Fibroblast of skin of abdomen (primary cell): ENCODE results near the gene ANXA11.

Experiments used
- DNase-seq: peaks from one replicate; pipeline ENCODE4 v3.0.0-alpha.2; 2013

Gene ANXA11

GRCh38 chr10:80165173-80165572 lies 40.2 kb downstream of the ANXA11 start:
- DNase-seq: no peak

GRCh38 chr10:80164596-80164995 lies 40.7 kb downstream of the ANXA11 start:
- no peak for DNase-seq

- DNase-seq: peak; percentile 31
Observed at GRCh38 chr10:80163741-80164341, 41.5 kb downstream of the ANXA11 start.

- DNase-seq: peak; percentile 31
Observed at GRCh38 chr10:80161321-80162083, 43.8 kb downstream of the ANXA11 start.

- DNase-seq: no peak
Observed at GRCh38 chr10:80160361-80161320, 44.7 kb downstream of the ANXA11 start.

GRCh38 chr10:80159166-80159873 lies 46.0 kb downstream of the ANXA11 start:
- no peak for DNase-seq

- peak; percentile 99 for DNase-seq
Observed at GRCh38 chr10:80158598-80159127, 46.7 kb downstream of the ANXA11 start.

- no peak for DNase-seq
Observed at GRCh38 chr10:80158126-80158525, 47.2 kb downstream of the ANXA11 start.

- DNase-seq: no peak
Observed at GRCh38 chr10:80157561-80157960, 47.8 kb downstream of the ANXA11 start.

GRCh38 chr10:80156216-80156615 lies 49.1 kb downstream of the ANXA11 start:
- peak; percentile 34 for DNase-seq

- no peak for DNase-seq
Observed at GRCh38 chr10:80155696-80156215, 49.6 kb downstream of the ANXA11 start.

GRCh38 chr10:80154978-80155695 lies 50.2 kb downstream of the ANXA11 start:
- peak; percentile 95 for DNase-seq

- no peak for DNase-seq
Observed at GRCh38 chr10:80154626-80154977, 50.7 kb downstream of the ANXA11 start.

GRCh38 chr10:80153460-80153859 lies 51.9 kb downstream of the ANXA11 start:
- no peak for DNase-seq

- DNase-seq: no peak
Observed at GRCh38 chr10:80152820-80153219, 52.5 kb downstream of the ANXA11 start.

GRCh38 chr10:80150172-80150571 lies 55.2 kb downstream of the ANXA11 start:
- DNase-seq: no peak

- no peak for DNase-seq
Observed at GRCh38 chr10:80149123-80149522, 56.2 kb downstream of the ANXA11 start.

- DNase-seq: no peak
Observed at GRCh38 chr10:80148166-80148805, 57.1 kb downstream of the ANXA11 start.

GRCh38 chr10:80146918-80147317 lies 58.4 kb downstream of the ANXA11 start:
- no peak for DNase-seq

- peak; percentile 60 for DNase-seq
Observed at GRCh38 chr10:80145406-80146308, 59.7 kb downstream of the ANXA11 start.
